HG03135 (cell line): ENCODE data around the gene PDE4B.

Experiments
- ATAC-seq: cut with Tn5 transposase; IDR thresholded peaks from one replicate; pipeline ENCODE4 v1.9.1; 2021; ENCODE audit warnings: mild to moderate bottlenecking, moderate library complexity; ENCODE audit not compliant: unreplicated experiment

PDE4B gene

GRCh38 chr1:66250075-66250474, 457.4 kb downstream of the PDE4B start:
- no peak for ATAC-seq

- no peak for ATAC-seq
Measured at GRCh38 chr1:66250478-66250877, 457.8 kb downstream of the PDE4B start.

- ATAC-seq: peak; percentile 44
Measured at GRCh38 chr1:66251546-66251945, 458.9 kb downstream of the PDE4B start.

GRCh38 chr1:66253330-66253921, 460.7 kb downstream of the PDE4B start:
- ATAC-seq: peak; percentile 69

GRCh38 chr1:66254785-66255184, 462.1 kb downstream of the PDE4B start:
- no peak for ATAC-seq

GRCh38 chr1:66256629-66257572, 464.2 kb downstream of the PDE4B start:
- no peak for ATAC-seq

GRCh38 chr1:66258404-66259105, 465.9 kb downstream of the PDE4B start:
- no peak for ATAC-seq

GRCh38 chr1:66261364-66261763, 468.7 kb downstream of the PDE4B start:
- ATAC-seq: no peak

- no peak for ATAC-seq
Measured at GRCh38 chr1:66262208-66262963, 469.7 kb downstream of the PDE4B start.

- no peak for ATAC-seq
Measured at GRCh38 chr1:66265268-66265667, 472.6 kb downstream of the PDE4B start.

GRCh38 chr1:66265796-66266195, 473.1 kb downstream of the PDE4B start:
- no peak for ATAC-seq

GRCh38 chr1:66266350-66266749, 473.7 kb downstream of the PDE4B start:
- ATAC-seq: no peak

GRCh38 chr1:66266756-66267155, 474.1 kb downstream of the PDE4B start:
- no peak for ATAC-seq

- ATAC-seq: no peak
Measured at GRCh38 chr1:66267201-66267940, 474.7 kb downstream of the PDE4B start.

- no peak for ATAC-seq
Measured at GRCh38 chr1:66269222-66269621, 476.5 kb downstream of the PDE4B start.

- no peak for ATAC-seq
Measured at GRCh38 chr1:66270119-66270812, 477.6 kb downstream of the PDE4B start.

GRCh38 chr1:66271216-66271903, 478.7 kb downstream of the PDE4B start:
- no peak for ATAC-seq

GRCh38 chr1:66271904-66272254, 479.2 kb downstream of the PDE4B start:
- ATAC-seq: no peak

- ATAC-seq: no peak
Measured at GRCh38 chr1:66273656-66274055, 481.0 kb downstream of the PDE4B start.
